ENCODE data around the gene CSH1.

Gene CSH1

GRCh38 chr17:63937319-63937718 is 40.9 kb upstream of the CSH1 start:
- DNase-seq (no peak), ATAC-seq (ENCODE audit: insufficient read depth, low read depth) (no peak)
- no peak for TF ChIP-seq CTCF (IDR thresholded peaks at IDR 0.05; ENCODE audit: borderline replicate concordance, extremely low read depth, low read length, poor library complexity, severe bottlenecking)
- no peak for TF ChIP-seq EZH2 (IDR thresholded peaks at IDR 0.05; ENCODE audit: borderline replicate concordance, low read depth, low read length, severe bottlenecking)

GRCh38 chr17:63934183-63935112 is 38.1 kb upstream of the CSH1 start:
- Histone ChIP-seq H3K4me1 (ENCODE audit: insufficient read depth, low read length) (peaks cover 22% of the 10 kb centered on the region), H3K9ac (ENCODE audit: low read depth, low read length) (no peak overlapping the region), H3K27me3 (ENCODE audit: insufficient read depth, low read length, poor library complexity) (no peaks in the 10 kb centered on the region), H3K9me3 (ENCODE audit: insufficient read depth, low read length, severe bottlenecking) (no peaks in the 10 kb centered on the region), H4K20me1 (ENCODE audit: insufficient read depth, low read length) (no peaks in the 10 kb centered on the region), H3K4me3 (ENCODE audit: low read depth in 1 of 2, low read length in 2 of 2) (no peak overlapping the region), H3K4me2 (ENCODE audit: insufficient read depth, low read length) (no peak overlapping the region), H3K79me2 (ENCODE audit: insufficient read depth, low read length) (no peaks in the 10 kb centered on the region), H2AFZ (ENCODE audit: low read depth, low read length) (no peak overlapping the region), H3K36me3 (ENCODE audit: insufficient read depth, low read length) (no peaks in the 10 kb centered on the region), H3K27ac (ENCODE audit: low read length) (no peak overlapping the region)
- no peak for DNase-seq
- ATAC-seq (ENCODE audit: insufficient read depth, low read depth), result no peak
- TF ChIP-seq EZH2 (IDR thresholded peaks at IDR 0.05; ENCODE audit: borderline replicate concordance, low read depth, low read length, severe bottlenecking) (no peak), CTCF (IDR thresholded peaks at IDR 0.05; ENCODE audit: borderline replicate concordance, extremely low read depth, low read length, poor library complexity, severe bottlenecking) (no peak)

More at GRCh38 chr17:63937319-63937718, 40.9 kb upstream of the CSH1 start:
- H3K4me3 ChIP-seq (ENCODE audit: low read depth in 1 of 2, low read length in 2 of 2), result no peak overlapping the region
- no peaks in the 10 kb centered on the region for H3K36me3 ChIP-seq (ENCODE audit: insufficient read depth, low read length)
- H2AFZ ChIP-seq (ENCODE audit: low read depth, low read length), result no peak overlapping the region
- no peaks in the 10 kb centered on the region for H3K79me2 ChIP-seq (ENCODE audit: insufficient read depth, low read length)
- no peak overlapping the region for H3K27ac ChIP-seq (ENCODE audit: low read length)
- H3K4me1 ChIP-seq (ENCODE audit: insufficient read depth, low read length), result peaks cover 9% of the 10 kb centered on the region
- no peaks in the 10 kb centered on the region for H3K27me3 ChIP-seq (ENCODE audit: insufficient read depth, low read length, poor library complexity)
- H3K9ac ChIP-seq (ENCODE audit: low read depth, low read length), result no peak overlapping the region
- no peak overlapping the region for H3K4me2 ChIP-seq (ENCODE audit: insufficient read depth, low read length)
- H3K9me3 ChIP-seq (ENCODE audit: insufficient read depth, low read length, severe bottlenecking), result no peaks in the 10 kb centered on the region
- no peaks in the 10 kb centered on the region for H4K20me1 ChIP-seq (ENCODE audit: insufficient read depth, low read length)

GRCh38 chr17:63933598-63933997 is 37.2 kb upstream of the CSH1 start:
- no peak overlapping the region for H3K4me3 ChIP-seq (ENCODE audit: low read depth in 1 of 2, low read length in 2 of 2)
- TF ChIP-seq EZH2 (IDR thresholded peaks at IDR 0.05; ENCODE audit: borderline replicate concordance, low read depth, low read length, severe bottlenecking) (no peak), CTCF (IDR thresholded peaks at IDR 0.05; ENCODE audit: borderline replicate concordance, extremely low read depth, low read length, poor library complexity, severe bottlenecking) (no peak)
- no peak overlapping the region for H3K27ac ChIP-seq (ENCODE audit: low read length)
- H3K36me3 ChIP-seq (ENCODE audit: insufficient read depth, low read length), result no peaks in the 10 kb centered on the region
- ATAC-seq (ENCODE audit: insufficient read depth, low read depth) (no peak), DNase-seq (no peak)
- peaks cover 22% of the 10 kb centered on the region for H3K4me1 ChIP-seq (ENCODE audit: insufficient read depth, low read length)
- H3K9ac ChIP-seq (ENCODE audit: low read depth, low read length), result no peak overlapping the region
- H2AFZ ChIP-seq (ENCODE audit: low read depth, low read length), result no peak overlapping the region
- H3K4me2 ChIP-seq (ENCODE audit: insufficient read depth, low read length), result no peak overlapping the region
- no peaks in the 10 kb centered on the region for H3K9me3 ChIP-seq (ENCODE audit: insufficient read depth, low read length, severe bottlenecking)
- H3K27me3 ChIP-seq (ENCODE audit: insufficient read depth, low read length, poor library complexity), result no peaks in the 10 kb centered on the region
- no peaks in the 10 kb centered on the region for H3K79me2 ChIP-seq (ENCODE audit: insufficient read depth, low read length)
- no peaks in the 10 kb centered on the region for H4K20me1 ChIP-seq (ENCODE audit: insufficient read depth, low read length)

All from DND-41 (cell line).